ENCODE measurements around the gene SELENOH.

- no peak for TF ChIP-seq POLR2A (IDR thresholded peaks at IDR 0.05)
- no peak for TF ChIP-seq CTCF (IDR thresholded peaks at IDR 0.05)
Measured at GRCh38 chr11:57744357-57744756, 3.1 kb downstream of the SELENOH start.

Measured in esophagus squamous epithelium (tissue), 4 donors.